ENCODE data around the gene ADCK2.

DNA sequence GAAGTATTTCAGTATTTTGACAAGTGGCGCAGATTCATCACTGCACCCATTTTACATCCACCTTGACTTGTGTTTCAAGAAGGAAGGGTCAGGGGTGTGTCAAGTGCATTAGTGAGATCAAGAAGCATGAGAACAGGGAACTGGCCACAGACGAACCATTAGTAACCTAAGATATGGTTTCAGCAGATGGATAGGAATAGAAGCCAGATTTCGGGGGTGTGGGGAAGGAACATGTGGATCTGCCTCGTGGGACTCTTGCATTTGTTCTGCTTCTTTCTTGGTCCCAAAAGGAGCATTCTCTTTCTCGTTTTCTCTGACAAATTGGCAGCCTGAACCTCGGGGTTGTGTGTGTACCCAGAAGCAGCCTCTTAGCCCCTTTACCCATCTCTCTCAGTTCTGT lies 41.7 kb upstream of the ADCK2 start:
- TF ChIP-seq GATA2 (IDR thresholded peaks at IDR 0.05; ENCODE audit: low read depth, low read length) (no peak), GATA3 (IDR thresholded peaks at IDR 0.05; ENCODE audit: low read depth, low read length) (no peak)
